Fibroblast of lung (primary cell): Measurements from ENCODE around the gene GRIN1.

Experiments
- EZH2 ChIP-seq: IDR thresholded peaks from 2 replicates; pipeline ENCODE4 v1.5.1; 2012; ENCODE audit warnings: low read length, control low read depth, mild to moderate bottlenecking; ENCODE audit errors: missing control alignments
- TF ChIP-seq, protein P1 (sequence below), 2 donors: IDR thresholded peaks in 1 of 2; conservative IDR thresholded peaks in 1 of 2; 1 replicate in 1 of 2; 2 replicates in 1 of 2; pipeline ENCODE4 v1.5.1; 2011 to 2012; ENCODE audit warnings: low read length in 2 of 2, control low read depth in 1 of 2, inconsistent platforms in 1 of 2, low read depth in 1 of 2, mild to moderate bottlenecking in 1 of 2

DNA sequence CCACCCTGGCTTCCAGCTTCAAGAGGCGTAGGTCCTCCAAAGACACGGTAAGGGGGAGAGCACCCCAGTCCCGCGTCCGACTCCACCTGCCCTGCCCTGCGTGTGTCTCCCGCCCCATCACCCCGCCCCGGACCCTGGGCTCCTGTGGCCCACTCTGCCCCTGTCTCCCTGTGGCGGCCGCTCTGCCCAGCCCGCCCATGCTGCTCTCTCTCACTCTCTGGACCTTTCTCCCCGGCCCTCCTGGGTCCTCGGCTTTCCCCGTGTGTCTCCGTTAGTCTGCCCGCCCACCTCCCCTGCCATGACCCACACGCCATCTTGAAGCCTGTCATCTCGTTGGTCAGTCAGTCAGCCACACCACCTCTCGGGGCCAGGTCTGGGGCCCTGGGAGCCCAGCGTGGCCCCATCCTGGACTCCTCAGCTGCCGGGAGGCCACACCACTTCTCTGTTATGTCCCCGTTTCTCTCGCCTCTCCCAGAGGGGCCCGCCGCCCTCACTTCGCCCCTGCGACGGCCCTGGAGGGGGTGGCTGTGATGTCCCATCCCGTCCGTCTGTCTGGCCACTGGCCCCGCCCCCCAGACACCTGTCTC, 26.4 kb downstream of the GRIN1 start:
- TF ChIP-seq, protein P1, sequence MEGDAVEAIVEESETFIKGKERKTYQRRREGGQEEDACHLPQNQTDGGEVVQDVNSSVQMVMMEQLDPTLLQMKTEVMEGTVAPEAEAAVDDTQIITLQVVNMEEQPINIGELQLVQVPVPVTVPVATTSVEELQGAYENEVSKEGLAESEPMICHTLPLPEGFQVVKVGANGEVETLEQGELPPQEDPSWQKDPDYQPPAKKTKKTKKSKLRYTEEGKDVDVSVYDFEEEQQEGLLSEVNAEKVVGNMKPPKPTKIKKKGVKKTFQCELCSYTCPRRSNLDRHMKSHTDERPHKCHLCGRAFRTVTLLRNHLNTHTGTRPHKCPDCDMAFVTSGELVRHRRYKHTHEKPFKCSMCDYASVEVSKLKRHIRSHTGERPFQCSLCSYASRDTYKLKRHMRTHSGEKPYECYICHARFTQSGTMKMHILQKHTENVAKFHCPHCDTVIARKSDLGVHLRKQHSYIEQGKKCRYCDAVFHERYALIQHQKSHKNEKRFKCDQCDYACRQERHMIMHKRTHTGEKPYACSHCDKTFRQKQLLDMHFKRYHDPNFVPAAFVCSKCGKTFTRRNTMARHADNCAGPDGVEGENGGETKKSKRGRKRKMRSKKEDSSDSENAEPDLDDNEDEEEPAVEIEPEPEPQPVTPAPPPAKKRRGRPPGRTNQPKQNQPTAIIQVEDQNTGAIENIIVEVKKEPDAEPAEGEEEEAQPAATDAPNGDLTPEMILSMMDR (conservative IDR thresholded peaks at IDR 0.05 in 1 of 2, IDR thresholded peaks at IDR 0.05 in 1 of 2; ENCODE audit: low read depth in 1 of 2, low read length in 2 of 2): no peak
- no peak for TF ChIP-seq EZH2
